GM06990 (cell line): ENCODE results near the gene MCM7.

Source experiments
- DNase-seq: peaks from one replicate; pipeline ENCODE4 v3.0.0-alpha.2; 2011; ENCODE audit not compliant: insufficient read length; ENCODE audit errors: extremely low read depth
- H3K27me3 ChIP-seq: replicated peaks from 2 replicates; pipeline ENCODE4 v1.6.0; 2011; ENCODE audit warnings: low read length; ENCODE audit not compliant: control insufficient read depth, insufficient read depth
- H3K36me3 ChIP-seq: 2 replicates; pipeline ENCODE4 v1.5.1; 2011; ENCODE audit warnings: low read length; ENCODE audit not compliant: control insufficient read depth, insufficient read depth
- H3K4me3 ChIP-seq: replicated peaks from 2 replicates; pipeline ENCODE4 v1.5.1; 2011; ENCODE audit warnings: low read depth, mild to moderate bottlenecking, control low read depth, low read length
- TF ChIP-seq, protein P1 (sequence below): IDR thresholded peaks from 2 replicates; pipeline ENCODE4 v1.5.1; 2011; ENCODE audit warnings: low read length, control low read depth, mild to moderate bottlenecking, inconsistent platforms; ENCODE audit not compliant: insufficient read depth, poor library complexity, severe bottlenecking

The MCM7 gene

DNA sequence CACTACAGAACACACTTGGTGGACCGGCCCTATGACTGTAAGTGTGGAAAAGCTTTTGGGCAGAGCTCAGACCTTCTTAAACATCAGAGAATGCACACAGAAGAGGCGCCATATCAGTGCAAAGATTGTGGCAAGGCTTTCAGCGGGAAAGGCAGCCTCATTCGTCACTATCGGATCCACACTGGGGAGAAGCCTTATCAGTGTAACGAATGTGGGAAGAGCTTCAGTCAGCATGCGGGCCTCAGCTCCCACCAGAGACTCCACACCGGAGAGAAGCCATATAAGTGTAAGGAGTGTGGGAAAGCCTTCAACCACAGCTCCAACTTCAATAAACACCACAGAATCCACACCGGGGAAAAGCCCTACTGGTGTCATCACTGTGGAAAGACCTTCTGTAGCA is 37.0 kb downstream of the MCM7 start:
- Histone ChIP-seq H3K36me3 (peaks cover 10% of the 10 kb centered on the region), H3K27me3 (no peaks in the 10 kb centered on the region), H3K4me3 (no peak overlapping the region)
- TF ChIP-seq, protein P1, sequence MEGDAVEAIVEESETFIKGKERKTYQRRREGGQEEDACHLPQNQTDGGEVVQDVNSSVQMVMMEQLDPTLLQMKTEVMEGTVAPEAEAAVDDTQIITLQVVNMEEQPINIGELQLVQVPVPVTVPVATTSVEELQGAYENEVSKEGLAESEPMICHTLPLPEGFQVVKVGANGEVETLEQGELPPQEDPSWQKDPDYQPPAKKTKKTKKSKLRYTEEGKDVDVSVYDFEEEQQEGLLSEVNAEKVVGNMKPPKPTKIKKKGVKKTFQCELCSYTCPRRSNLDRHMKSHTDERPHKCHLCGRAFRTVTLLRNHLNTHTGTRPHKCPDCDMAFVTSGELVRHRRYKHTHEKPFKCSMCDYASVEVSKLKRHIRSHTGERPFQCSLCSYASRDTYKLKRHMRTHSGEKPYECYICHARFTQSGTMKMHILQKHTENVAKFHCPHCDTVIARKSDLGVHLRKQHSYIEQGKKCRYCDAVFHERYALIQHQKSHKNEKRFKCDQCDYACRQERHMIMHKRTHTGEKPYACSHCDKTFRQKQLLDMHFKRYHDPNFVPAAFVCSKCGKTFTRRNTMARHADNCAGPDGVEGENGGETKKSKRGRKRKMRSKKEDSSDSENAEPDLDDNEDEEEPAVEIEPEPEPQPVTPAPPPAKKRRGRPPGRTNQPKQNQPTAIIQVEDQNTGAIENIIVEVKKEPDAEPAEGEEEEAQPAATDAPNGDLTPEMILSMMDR = no peak
- no peak for DNase-seq

DNA sequence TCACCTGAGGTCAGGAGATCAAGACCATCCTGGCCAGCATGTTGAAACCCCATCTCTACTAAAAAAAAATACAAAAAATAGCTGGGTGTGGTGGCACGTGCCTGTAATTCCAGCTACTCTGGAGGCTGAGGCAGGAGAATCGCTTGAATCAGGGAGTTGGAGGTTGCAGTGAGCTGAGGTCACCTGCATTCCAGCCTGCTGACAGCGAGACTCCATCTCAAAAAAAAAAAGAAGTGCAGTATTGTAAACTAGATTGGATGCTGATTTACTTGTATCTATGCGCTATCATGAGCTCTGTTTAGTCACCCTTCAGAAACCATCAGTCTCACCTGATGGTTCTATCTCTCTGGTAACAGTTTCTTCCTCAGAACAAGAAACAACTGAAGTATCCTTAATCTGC is 37.8 kb downstream of the MCM7 start:
- Histone ChIP-seq H3K27me3 (no peaks in the 10 kb centered on the region), H3K4me3 (no peak overlapping the region), H3K36me3 (peaks cover 8% of the 10 kb centered on the region)
- TF ChIP-seq, protein P1 = no peak
- no peak for DNase-seq

DNA sequence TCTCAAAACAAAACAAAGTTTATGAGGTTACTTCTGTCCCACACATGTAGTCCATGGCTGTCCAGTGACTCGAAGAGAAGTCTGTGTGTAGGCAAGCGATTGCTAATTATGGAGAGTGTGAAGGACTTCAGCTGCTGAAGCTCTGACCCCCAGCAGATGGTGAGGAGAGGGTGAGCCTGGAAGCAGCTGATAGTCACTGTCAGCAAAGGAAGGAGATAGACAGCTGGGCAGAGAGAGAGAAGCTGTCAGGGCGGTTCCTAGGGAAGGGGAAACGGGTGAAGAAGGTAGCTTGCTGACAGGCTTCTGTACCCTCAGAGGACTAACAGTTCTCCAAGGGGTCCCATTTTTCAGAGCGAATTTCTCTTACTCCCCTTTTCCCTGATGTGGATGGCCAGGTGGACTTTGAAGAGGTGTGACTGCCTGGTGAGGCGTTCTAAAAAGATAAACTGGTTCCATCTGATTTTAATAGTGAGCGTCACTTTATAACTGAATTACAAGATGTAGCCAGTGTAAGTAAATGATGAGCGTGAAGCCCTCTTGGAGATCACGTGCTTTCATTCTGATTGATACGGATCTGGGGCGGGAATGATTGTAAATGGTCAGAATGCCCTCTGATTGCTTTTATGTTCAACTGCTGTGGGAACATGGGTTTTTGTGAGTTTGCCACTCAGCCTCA is 39.5 kb downstream of the MCM7 start:
- no peak overlapping the region for H3K4me3 ChIP-seq
- peaks cover 14% of the 10 kb centered on the region for H3K36me3 ChIP-seq

DNA sequence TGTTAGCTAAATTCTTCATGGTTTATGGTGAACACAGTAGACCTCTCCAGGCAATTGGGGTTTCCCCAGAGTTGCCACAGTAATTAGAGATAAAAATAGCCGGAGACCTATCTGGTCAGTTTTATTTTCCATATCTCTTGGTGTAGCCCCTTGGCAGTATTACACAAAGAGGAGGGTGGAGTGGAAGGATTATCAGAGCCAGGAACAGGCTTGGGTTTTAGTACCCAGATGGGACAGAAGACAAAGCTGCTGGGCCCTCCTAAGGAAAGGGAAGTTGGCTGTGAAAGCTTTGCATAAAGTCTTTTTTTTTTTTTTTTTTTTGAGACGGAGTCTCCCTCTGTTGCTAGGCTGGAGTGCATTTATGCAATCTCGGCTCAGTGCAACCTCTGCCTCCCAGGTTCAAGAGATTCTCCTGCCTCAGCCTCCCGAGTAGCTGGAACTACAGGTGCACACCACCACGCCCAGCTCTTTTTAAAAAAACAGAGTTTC is 41.9 kb downstream of the MCM7 start:
- Histone ChIP-seq H3K36me3 (peaks cover 12% of the 10 kb centered on the region), H3K27me3 (no peaks in the 10 kb centered on the region), H3K4me3 (no peak overlapping the region)
- DNase-seq = no peak
- TF ChIP-seq, protein P1 = no peak

More for the DNA sequence above, 39.5 kb downstream of the MCM7 start:
- no peak for DNase-seq
- TF ChIP-seq, protein P1 = no peak
- H3K27me3 ChIP-seq = no peaks in the 10 kb centered on the region

DNA sequence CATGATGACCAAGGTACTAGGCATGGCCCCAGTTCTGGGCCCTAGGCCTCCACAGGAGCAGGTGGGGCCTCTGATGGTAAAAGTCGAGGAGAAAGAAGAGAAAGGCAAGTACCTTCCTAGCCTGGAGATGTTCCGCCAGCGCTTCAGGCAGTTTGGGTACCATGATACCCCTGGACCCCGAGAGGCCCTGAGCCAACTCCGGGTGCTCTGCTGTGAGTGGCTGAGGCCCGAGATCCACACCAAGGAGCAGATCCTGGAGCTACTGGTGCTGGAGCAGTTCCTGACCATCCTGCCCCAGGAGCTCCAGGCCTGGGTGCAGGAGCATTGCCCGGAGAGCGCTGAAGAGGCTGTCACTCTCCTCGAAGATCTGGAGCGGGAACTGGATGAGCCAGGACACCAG is 44.2 kb downstream of the MCM7 start:
- Histone ChIP-seq H3K27me3 (no peaks in the 10 kb centered on the region), H3K4me3 (no peak overlapping the region), H3K36me3 (peaks cover 10% of the 10 kb centered on the region)
- TF ChIP-seq, protein P1 = no peak
- DNase-seq = no peak

DNA sequence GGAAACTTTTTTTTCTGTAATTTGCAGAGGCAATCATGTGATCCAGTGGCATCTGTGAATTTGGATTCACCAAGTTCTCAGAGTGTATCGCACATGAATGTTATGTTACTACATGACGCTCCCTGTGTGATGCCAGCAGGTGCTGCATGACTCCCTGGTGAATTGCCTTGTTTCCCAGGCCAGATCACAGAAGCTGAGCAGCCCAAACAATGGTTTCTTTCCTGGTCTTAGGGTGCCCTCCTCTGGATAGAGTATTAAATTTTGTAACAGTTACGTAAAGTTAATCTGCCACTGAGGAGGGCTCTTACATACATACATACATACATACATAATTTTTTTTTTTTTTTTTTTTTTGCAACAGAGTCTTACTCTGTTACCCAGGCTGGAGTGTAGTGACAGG is 48.0 kb downstream of the MCM7 start:
- peak; percentile 31 for DNase-seq
- Histone ChIP-seq H3K4me3 (no peak overlapping the region), H3K27me3 (no peaks in the 10 kb centered on the region), H3K36me3 (peaks cover 9% of the 10 kb centered on the region)
- TF ChIP-seq, protein P1 = peak; percentile 9
